Naive thymus-derived CD8-positive, alpha-beta T cell (primary cell): ENCODE results near the gene NOD1. TPM values are rescaled to one million over a fixed set of nuclear protein-coding genes. Genes with fewer than 3 reads are reported as not detected.

ENCODE experiments used
- ATAC-seq, 2 donors: fragments of 150-1000 bp; cut with Tn5 transposase in 1 of 2; sonication (Bioruptor Pico), chemical (Tn5 transposase) in 1 of 2; 1 replicate in 1 of 2; 2 replicates in 1 of 2; pipeline ENCODE4 v1.10.0; 2021; ENCODE audit warnings: mild to moderate bottlenecking in 2 of 2, moderate library complexity in 2 of 2
- POLR2A ChIA-PET: fragments of 350-600 bp; sonication (Branson Sonifier 250); formaldehyde crosslinking; loops from one replicate; lab custom pipeline; 2021; ENCODE audit warnings: antibody characterized with exemption; lab: Charles Lee
- DNase-seq, 10 donors: peaks; one replicate each; pipeline versions ENCODE4 v3.0.0 to v3.0.0-alpha.2; 2020 to 2022
- H3K27ac Mint-ChIP-seq, 10 donors: one replicate each; pipeline ENCODE4 v1.8.0; 2020 to 2022; ENCODE audit warnings: mild to moderate bottlenecking in 10 of 10, mixed read lengths in 10 of 10, moderate library complexity in 4 of 10, inconsistent platforms in 1 of 10
- H3K27me3 Mint-ChIP-seq, 5 donors: one replicate each; pipeline ENCODE4 v1.8.0; 2021 to 2022; ENCODE audit warnings: mixed read lengths in 5 of 5
- H3K36me3 Mint-ChIP-seq, 3 donors: one replicate each; pipeline ENCODE4 v1.8.0; 2020 to 2022; ENCODE audit warnings: mixed read lengths in 3 of 3, mild to moderate bottlenecking in 2 of 3, inconsistent platforms in 1 of 3
- H3K4me1 Mint-ChIP-seq, 4 donors: one replicate each; pipeline ENCODE4 v1.8.0; 2021 to 2022; ENCODE audit warnings: mixed read lengths in 4 of 4
- H3K4me3 Mint-ChIP-seq, 10 donors: one replicate each; pipeline ENCODE4 v1.8.0; 2020 to 2022; ENCODE audit warnings: mild to moderate bottlenecking in 10 of 10, mixed read lengths in 10 of 10, moderate library complexity in 6 of 10, inconsistent platforms in 1 of 10
- H3K9me3 Mint-ChIP-seq, 9 donors: one replicate each; pipeline ENCODE4 v1.8.0; 2020 to 2022; ENCODE audit warnings: mixed read lengths in 9 of 9, mild to moderate bottlenecking in 3 of 9, inconsistent platforms in 1 of 9, moderate library complexity in 1 of 9
- polyA plus RNA-seq, 3 donors: library from polyadenylated mRNA; unstranded; fragments of 300-500 nt; fragmentation: Illumina TruSeq; gene quantifications; one replicate each; pipeline ENCODE4 v1.2.3, GENCODE V29; 2021
- total RNA-seq, 8 experiments: library from RNA in 2 of 8; stranded (reverse) in 2 of 8; gene quantifications; one replicate each; pipeline ENCODE4 v1.2.3 and lab custom pipeline; 2021 to 2026

NOD1 gene
- total and polyA plus RNA-seq, 5 experiments from 2014 or later = 5.7 to 18.9 (median 9.3) TPM

GRCh38 chr7:30473903-30474302, 4.7 kb downstream of the NOD1 start:
- Mint-ChIP-seq H3K9me3 (no peaks in the 10 kb centered on the region), H3K27ac (peak overlapping the region in 2 of 10 donors; percentile 18 to 47), H3K27me3 (no peaks in the 10 kb centered on the region), H3K4me1 (peaks cover 29 to 92% (median 88%) of the 10 kb centered on the region in 4 donors), H3K4me3 (no peak overlapping the region), H3K36me3 (peaks cover 0 to 7% (median 6%) of the 10 kb centered on the region in 3 donors)
- POLR2A ChIA-PET = interaction anchor here (0.7 kb wide), 1 partner anchor 130 kb away, joined by 3 read pairs; no protein-coding TSS in a partner anchor
- no peak for DNase-seq
- no peak for ATAC-seq

DNA sequence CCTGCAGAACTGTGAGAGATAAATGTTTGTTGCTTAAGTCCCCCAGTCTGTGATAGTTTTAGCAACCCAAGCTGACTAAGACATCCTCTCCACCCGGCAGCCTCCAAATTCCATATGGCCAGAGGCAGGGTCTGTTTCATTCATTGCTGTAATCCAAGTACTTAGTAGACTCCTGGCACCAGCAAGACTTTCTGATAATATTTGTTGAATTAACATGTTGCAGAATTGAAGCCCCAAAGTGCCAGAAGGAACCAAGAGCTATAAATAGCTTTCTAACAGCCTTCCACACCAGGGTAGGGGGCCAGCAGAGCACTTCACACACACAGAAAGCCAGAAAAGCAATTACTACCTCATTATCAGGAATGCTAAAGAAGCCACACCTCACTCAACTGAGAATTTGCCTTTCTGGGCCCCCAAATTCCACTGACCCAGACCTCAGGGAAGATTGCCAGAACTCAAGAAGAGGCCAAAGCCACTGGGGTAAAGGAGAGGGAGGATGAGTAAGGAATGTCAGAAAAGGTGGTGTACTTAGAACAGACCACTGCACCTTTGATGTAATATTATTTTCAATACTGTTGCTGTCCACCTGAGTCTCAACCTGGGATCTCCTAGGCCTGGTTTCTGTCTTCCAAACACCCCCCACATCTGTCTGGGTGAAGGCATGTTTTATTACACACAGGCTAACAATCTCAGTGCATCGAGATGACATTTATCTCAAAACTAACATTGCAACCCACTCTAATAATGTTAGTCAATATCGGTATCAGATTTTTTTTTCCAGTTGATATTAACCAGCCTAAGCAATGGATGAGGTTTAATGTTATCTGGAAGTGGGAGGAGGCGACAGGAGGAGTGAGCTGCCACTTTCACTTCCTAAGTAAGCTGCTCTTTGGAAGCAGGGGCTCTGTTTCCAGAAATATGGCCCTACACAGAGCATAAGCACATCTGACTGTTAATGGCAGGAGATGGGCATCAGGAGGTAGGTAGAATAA, 5.5 kb downstream of the NOD1 start:
- no peak for ATAC-seq
- Mint-ChIP-seq H3K27me3 (no peaks in the 10 kb centered on the region), H3K36me3 (peaks cover 0 to 7% (median 6%) of the 10 kb centered on the region in 3 donors), H3K9me3 (no peaks in the 10 kb centered on the region), H3K27ac (peak overlapping the region in 6 of 10 donors; percentile 1 to 66 (median 32)), H3K4me3 (no peak overlapping the region), H3K4me1 (peaks cover 30 to 97% (median 93%) of the 10 kb centered on the region in 4 donors)
- no peak for DNase-seq
- POLR2A ChIA-PET = interaction anchor here (0.7 kb wide), 1 partner anchor 130 kb away, joined by 3 read pairs; no protein-coding TSS in a partner anchor

DNA sequence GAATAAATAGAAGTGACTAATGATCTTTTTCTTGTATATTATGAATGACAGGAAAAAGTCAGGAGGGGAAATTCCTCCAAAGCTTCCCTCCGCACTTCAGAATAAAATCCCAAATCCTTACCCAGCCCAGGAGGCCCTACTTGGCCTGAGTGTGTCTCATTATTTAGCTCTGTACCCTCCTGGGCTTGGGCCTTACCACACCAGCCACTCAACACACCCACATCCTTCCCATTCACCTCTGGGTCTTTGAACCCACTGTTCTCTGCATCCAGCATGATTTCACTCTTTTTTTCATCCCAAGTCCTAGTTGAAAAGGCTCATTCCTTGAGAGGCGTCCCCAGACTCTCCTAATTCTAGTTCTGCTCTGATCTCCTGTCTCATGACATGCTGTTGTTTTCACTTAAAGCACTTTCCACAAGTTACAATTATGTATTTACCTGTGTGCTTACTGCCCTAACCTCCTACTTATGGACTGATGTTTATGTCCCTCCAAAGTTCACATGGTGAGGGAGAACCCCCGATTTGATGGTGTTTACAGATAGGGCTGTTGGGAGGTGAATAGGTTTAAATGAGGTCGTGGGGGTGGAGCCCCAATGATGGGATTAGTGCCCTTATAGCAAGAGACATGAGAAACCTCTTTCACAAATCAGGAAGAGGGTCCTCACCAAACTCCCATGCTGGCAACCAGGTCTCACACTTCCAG, 6.4 kb downstream of the NOD1 start:
- peak in 1 of 2 donors; percentile 33 for ATAC-seq
- POLR2A ChIA-PET = no interaction called here
- no peak for DNase-seq

DNA sequence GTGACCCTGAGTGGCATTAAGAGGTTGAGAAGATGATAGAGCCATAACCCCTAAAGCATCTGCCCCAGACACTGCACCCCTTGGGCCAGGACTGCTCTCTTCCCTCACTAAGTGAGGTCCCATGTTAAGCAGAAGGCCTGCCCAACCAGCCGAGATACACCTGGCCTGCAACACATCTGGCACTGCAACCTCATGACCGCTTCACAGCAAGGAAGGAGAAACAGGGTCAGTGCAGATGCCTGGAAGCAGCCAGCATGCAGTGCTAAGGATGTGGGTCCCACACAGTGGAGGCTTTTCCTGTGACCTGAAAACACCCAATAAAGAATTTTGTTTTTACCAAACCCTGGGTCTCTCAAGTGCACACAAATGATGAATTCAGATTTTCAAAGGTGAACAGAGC, 7.4 kb downstream of the NOD1 start:
- peaks cover 0 to 7% (median 6%) of the 10 kb centered on the region in 3 donors for H3K36me3 Mint-ChIP-seq
- H3K9me3 Mint-ChIP-seq = no peaks in the 10 kb centered on the region
- peak overlapping the region in 4 of 10 donors; percentile 14 to 35 (median 22) for H3K4me3 Mint-ChIP-seq
- peak overlapping the region in 3 of 10 donors; percentile 56 to 66 (median 56) for H3K27ac Mint-ChIP-seq
- POLR2A ChIA-PET = no interaction called here
- H3K27me3 Mint-ChIP-seq = no peaks in the 10 kb centered on the region
- ATAC-seq (no peak), DNase-seq (no peak)
- peaks cover 31 to 95% (median 82%) of the 10 kb centered on the region in 4 donors for H3K4me1 Mint-ChIP-seq

More for the DNA sequence above, 6.4 kb downstream of the NOD1 start:
- Mint-ChIP-seq H3K4me1 (peaks cover 30 to 96% (median 91%) of the 10 kb centered on the region in 4 donors), H3K36me3 (peaks cover 0 to 7% (median 6%) of the 10 kb centered on the region in 3 donors), H3K27ac (peak overlapping the region in 6 of 10 donors; percentile 1 to 66 (median 29)), H3K4me3 (peak overlapping the region in 3 of 10 donors; percentile 5 to 46 (median 37)), H3K9me3 (no peaks in the 10 kb centered on the region), H3K27me3 (no peaks in the 10 kb centered on the region)

- Mint-ChIP-seq H3K36me3 (peaks cover 0 to 7% (median 6%) of the 10 kb centered on the region in 3 donors), H3K4me3 (peak overlapping the region in 4 of 10 donors; percentile 3 to 20 (median 14)), H3K27me3 (no peaks in the 10 kb centered on the region), H3K4me1 (peaks cover 30 to 95% (median 80%) of the 10 kb centered on the region in 4 donors), H3K27ac (peak overlapping the region in 4 of 10 donors; percentile 13 to 66 (median 56)), H3K9me3 (no peaks in the 10 kb centered on the region)
- ATAC-seq (no peak), DNase-seq (no peak)
- POLR2A ChIA-PET = no interaction called here
Measured at GRCh38 chr7:30470771-30471170, 7.8 kb downstream of the NOD1 start.

- POLR2A ChIA-PET = no interaction called here
- peak overlapping the region in 2 of 10 donors; percentile 3 to 20 for H3K4me3 Mint-ChIP-seq
Measured at GRCh38 chr7:30470163-30470770, 8.3 kb downstream of the NOD1 start.

DNA sequence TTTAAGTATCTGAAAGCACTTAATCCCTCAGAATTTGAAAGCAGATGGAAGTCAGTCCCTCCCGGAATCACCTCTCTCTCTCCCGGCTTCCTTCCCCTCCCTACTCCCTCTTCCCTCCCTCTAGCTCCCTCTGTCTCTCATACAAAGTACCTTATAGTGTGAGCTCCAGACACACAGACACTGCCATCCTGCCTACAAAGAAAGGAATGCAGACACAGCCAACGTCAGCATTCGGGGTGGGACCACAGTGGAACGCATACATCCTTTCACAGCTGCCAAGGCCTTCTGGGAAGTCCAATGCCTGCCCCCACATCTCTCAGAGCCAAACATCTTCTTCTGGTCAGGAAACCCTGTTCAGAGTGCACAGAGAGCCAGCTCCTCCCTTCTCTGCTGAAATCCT, 9.3 kb downstream of the NOD1 start:
- ATAC-seq = no peak
- peaks cover 0 to 4% (median 3%) of the 10 kb centered on the region in 3 donors for H3K36me3 Mint-ChIP-seq
- no peak for DNase-seq
- H3K4me3 Mint-ChIP-seq = no peak overlapping the region
- peaks cover 30 to 96% (median 78%) of the 10 kb centered on the region in 4 donors for H3K4me1 Mint-ChIP-seq
- POLR2A ChIA-PET = interaction anchor here (0.6 to 2.4 kb wide), 2 partner anchors 9 to 24 kb away, joined by 7 to 15 read pairs; partner anchors contain the start of gene NOD1
- H3K27me3 Mint-ChIP-seq = no peaks in the 10 kb centered on the region
- peak overlapping the region in 3 of 10 donors; percentile 28 to 52 (median 48) for H3K27ac Mint-ChIP-seq
- no peaks in the 10 kb centered on the region for H3K9me3 Mint-ChIP-seq

More at GRCh38 chr7:30470163-30470770, 8.3 kb downstream of the NOD1 start:
- Mint-ChIP-seq H3K27me3 (no peaks in the 10 kb centered on the region), H3K4me1 (peaks cover 30 to 95% (median 80%) of the 10 kb centered on the region in 4 donors), H3K9me3 (no peaks in the 10 kb centered on the region), H3K27ac (peak overlapping the region in 2 of 10 donors; percentile 3 to 13), H3K36me3 (peaks cover 0 to 7% (median 6%) of the 10 kb centered on the region in 3 donors)
- ATAC-seq = no peak
- DNase-seq = no peak

- Mint-ChIP-seq H3K27me3 (no peaks in the 10 kb centered on the region), H3K36me3 (peaks cover 0 to 7% (median 3%) of the 10 kb centered on the region in 3 donors), H3K4me1 (peaks cover 26 to 96% (median 76%) of the 10 kb centered on the region in 4 donors), H3K4me3 (no peak overlapping the region), H3K9me3 (no peaks in the 10 kb centered on the region), H3K27ac (peak overlapping the region in 3 of 10 donors; percentile 52 to 63 (median 58))
- DNase-seq = no peak
- POLR2A ChIA-PET = interaction anchor here (0.6 to 2.4 kb wide), 2 partner anchors 10 to 23 kb away, joined by 7 to 15 read pairs; partner anchors contain the start of gene NOD1
- no peak for ATAC-seq
Measured at GRCh38 chr7:30468791-30469190, 9.8 kb downstream of the NOD1 start.

DNA sequence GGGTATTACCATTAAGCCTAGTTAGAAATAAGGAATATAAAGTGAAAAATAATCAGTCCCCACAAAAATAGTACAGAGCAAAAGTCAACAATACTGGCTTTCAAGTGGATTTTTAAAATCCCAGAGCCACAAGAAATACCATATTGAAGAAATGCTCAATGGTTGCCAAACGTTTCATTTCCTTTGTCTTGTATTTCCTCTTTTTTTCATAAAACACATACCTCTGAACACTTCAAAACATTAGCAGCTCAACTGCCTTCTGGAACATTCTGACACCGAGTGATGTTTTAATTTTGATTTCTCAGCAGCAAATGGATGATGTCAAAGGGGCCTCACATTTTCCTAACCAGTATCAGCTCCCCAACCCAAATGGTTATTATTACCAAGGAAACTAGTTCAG, 10.5 kb downstream of the NOD1 start:
- H3K4me1 Mint-ChIP-seq = peaks cover 26 to 96% (median 69%) of the 10 kb centered on the region in 4 donors

GRCh38 chr7:30467271-30467670, 11.3 kb downstream of the NOD1 start:
- H3K27ac Mint-ChIP-seq = peak overlapping the region in 2 of 10 donors; percentile 15 to 22
- H3K4me3 Mint-ChIP-seq = no peak overlapping the region
- no peaks in the 10 kb centered on the region for H3K9me3 Mint-ChIP-seq
- H3K36me3 Mint-ChIP-seq = peaks cover 0 to 21% (median 0%) of the 10 kb centered on the region in 3 donors
- peaks cover 23 to 95% (median 62%) of the 10 kb centered on the region in 4 donors for H3K4me1 Mint-ChIP-seq
- H3K27me3 Mint-ChIP-seq = no peaks in the 10 kb centered on the region
- no peak for DNase-seq
- POLR2A ChIA-PET = interaction anchor here (2.4 kb wide), 1 partner anchor 11 kb away, joined by 15 read pairs; the partner anchor contains the start of gene NOD1
- ATAC-seq = no peak

More for the DNA sequence above, 10.5 kb downstream of the NOD1 start:
- DNase-seq (no peak), ATAC-seq (no peak)
- Mint-ChIP-seq H3K27ac (peak overlapping the region in 4 of 10 donors; percentile 8 to 65 (median 51)), H3K9me3 (no peaks in the 10 kb centered on the region), H3K36me3 (peaks cover 0 to 14% (median 3%) of the 10 kb centered on the region in 3 donors), H3K27me3 (no peaks in the 10 kb centered on the region), H3K4me3 (no peak overlapping the region)
- POLR2A ChIA-PET = interaction anchor here (2.4 kb wide), 1 partner anchor 10 kb away, joined by 15 read pairs; the partner anchor contains the start of gene NOD1

- peaks cover 18 to 89% (median 52%) of the 10 kb centered on the region in 4 donors for H3K4me1 Mint-ChIP-seq
- DNase-seq = no peak
- peak overlapping the region in 1 of 10 donors; percentile 11 for H3K27ac Mint-ChIP-seq
- H3K27me3 Mint-ChIP-seq = no peaks in the 10 kb centered on the region
- peaks cover 0 to 21% (median 0%) of the 10 kb centered on the region in 3 donors for H3K36me3 Mint-ChIP-seq
- no peak for ATAC-seq
- no peaks in the 10 kb centered on the region for H3K9me3 Mint-ChIP-seq
- POLR2A ChIA-PET = no interaction called here
- no peak overlapping the region for H3K4me3 Mint-ChIP-seq
Measured at GRCh38 chr7:30466266-30466665, 12.3 kb downstream of the NOD1 start.
